Measurements from ENCODE around the gene LTK. TPM values are rescaled to one million over a fixed set of nuclear protein-coding genes. Genes with fewer than 3 reads are reported as not detected.

The LTK gene
- polyA plus RNA-seq, 1 donor (not counting 4 experiments of a cell fraction or from before 2014, with no cell fraction given) = not detected

GRCh38 chr15:41557673-41558399, 44.2 kb upstream of the LTK start:
- H3K9ac ChIP-seq (ENCODE audit: control insufficient read depth, extremely low read depth, insufficient read depth, low read length) = peak overlapping the region; percentile 1

GRCh38 chr15:41556677-41557076, 43.0 kb upstream of the LTK start:
- Histone ChIP-seq H3K4me1 (ENCODE audit: control insufficient read depth, extremely low read depth, insufficient read depth, low read length) (peaks cover 11% of the 10 kb centered on the region), H3K9me1 (ENCODE audit: control insufficient read depth, extremely low read depth, insufficient read depth, low read length) (no peaks in the 10 kb centered on the region), H3K4me2 (ENCODE audit: control insufficient read depth, extremely low read depth, insufficient read depth, low read depth, low read length) (no peak overlapping the region), H4K20me1 (ENCODE audit: control insufficient read depth, extremely low read depth, insufficient read depth, low read length) (no peaks in the 10 kb centered on the region), H3K79me2 (ENCODE audit: control insufficient read depth, insufficient read depth, low read length) (no peaks in the 10 kb centered on the region), H3K27me3 (ENCODE audit: control insufficient read depth, extremely low read depth, insufficient read depth, low read length) (no peaks in the 10 kb centered on the region), H2AFZ (ENCODE audit: control insufficient read depth, low read length) (no peak overlapping the region), H3K9ac (ENCODE audit: control insufficient read depth, extremely low read depth, insufficient read depth, low read length) (no peak overlapping the region), H3K27ac (ENCODE audit: control insufficient read depth, insufficient read depth, low read length) (no peak overlapping the region), H3K36me3 (ENCODE audit: control insufficient read depth in 2 of 2, extremely low read depth in 1 of 2, insufficient read depth in 2 of 2, low read length in 2 of 2) (peaks cover 0 to 3% of the 10 kb centered on the region in 2 experiments), H3K4me3 (ENCODE audit: control insufficient read depth in 2 of 3, extremely low read depth in 1 of 3, insufficient read depth in 2 of 3, low read depth in 1 of 3, low read length in 3 of 3) (no peak overlapping the region), H3K9me3 (ENCODE audit: control insufficient read depth, low read depth, low read length) (no peaks in the 10 kb centered on the region)
- no peak for DNase-seq (ENCODE audit: low read depth, low spot score)
- FAIRE-seq = no peak
- TF ChIP-seq CTCF (optimal IDR thresholded peaks at IDR 0.05 in 1 of 3, IDR thresholded peaks at IDR 0.05 in 1 of 3, conservative IDR thresholded peaks at IDR 0.05 in 1 of 3; ENCODE audit: extremely low read depth in 1 of 3, insufficient read depth in 2 of 3, low read length in 3 of 3) = no peak
- TF ChIP-seq EZH2 (IDR thresholded peaks at IDR 0.05; ENCODE audit: low read length) = no peak
- dilution Hi-C loops (cut with MboI; ENCODE audit: extremely low pct_ligation_motif_present, low sequenced_read_pairs) = no loop called here

More at GRCh38 chr15:41557673-41558399, 44.2 kb upstream of the LTK start:
- DNase-seq (ENCODE audit: low read depth, low spot score) (no peak), FAIRE-seq (peak; percentile 49)
- Histone ChIP-seq H4K20me1 (ENCODE audit: control insufficient read depth, extremely low read depth, insufficient read depth, low read length) (no peaks in the 10 kb centered on the region), H3K27ac (ENCODE audit: control insufficient read depth, insufficient read depth, low read length) (no peak overlapping the region), H3K4me3 (ENCODE audit: control insufficient read depth in 2 of 3, extremely low read depth in 1 of 3, insufficient read depth in 2 of 3, low read depth in 1 of 3, low read length in 3 of 3) (peak overlapping the region in 1 of 3 experiments; percentile 53), H3K79me2 (ENCODE audit: control insufficient read depth, insufficient read depth, low read length) (no peaks in the 10 kb centered on the region), H3K4me2 (ENCODE audit: control insufficient read depth, extremely low read depth, insufficient read depth, low read depth, low read length) (peak overlapping the region; percentile 56), H3K9me3 (ENCODE audit: control insufficient read depth, low read depth, low read length) (no peaks in the 10 kb centered on the region), H2AFZ (ENCODE audit: control insufficient read depth, low read length) (peak overlapping the region; percentile 76), H3K9me1 (ENCODE audit: control insufficient read depth, extremely low read depth, insufficient read depth, low read length) (no peaks in the 10 kb centered on the region), H3K27me3 (ENCODE audit: control insufficient read depth, extremely low read depth, insufficient read depth, low read length) (no peaks in the 10 kb centered on the region), H3K36me3 (ENCODE audit: control insufficient read depth in 2 of 2, extremely low read depth in 1 of 2, insufficient read depth in 2 of 2, low read length in 2 of 2) (peaks cover 0 to 6% of the 10 kb centered on the region in 2 experiments), H3K4me1 (ENCODE audit: control insufficient read depth, extremely low read depth, insufficient read depth, low read length) (peaks cover 11% of the 10 kb centered on the region)
- TF ChIP-seq EZH2 (IDR thresholded peaks at IDR 0.05; ENCODE audit: low read length) (no peak), CTCF (optimal IDR thresholded peaks at IDR 0.05 in 1 of 3, IDR thresholded peaks at IDR 0.05 in 1 of 3, conservative IDR thresholded peaks at IDR 0.05 in 1 of 3; ENCODE audit: extremely low read depth in 1 of 3, insufficient read depth in 2 of 3, low read length in 3 of 3) (peak; percentile 82 to 90 (median 83))
- dilution Hi-C loops (cut with MboI; ENCODE audit: extremely low pct_ligation_motif_present, low sequenced_read_pairs) = no loop called here
